SK-N-SH (cell line): ENCODE data around the gene FAM219A. TPM values are rescaled to one million over a fixed set of nuclear protein-coding genes. Genes with fewer than 3 reads are reported as not detected.

Experiments
- CTCF ChIA-PET: fragments of 300-600, 350-600 bp; formaldehyde crosslinking; extraction: SDS; loops from one replicate; lab custom pipeline; 2021; lab: Yijun Ruan, JAX
- POLR2A ChIA-PET: fragments of 350-600 bp; sonication (Branson Sonifier 250); formaldehyde crosslinking; extraction: SDS; loops from one replicate; lab custom pipeline; 2020; ENCODE audit warnings: antibody characterized with exemption, inconsistent platforms; lab: Yijun Ruan, JAX
- DNase-seq: peaks from one replicate; pipeline ENCODE4 v3.0.0; 2012
- H2AFZ ChIP-seq: fragments of 200-600 bp; sonication (generic); 2 replicates; pipeline ENCODE4 v1.8.1; 2016; ENCODE audit warnings: antibody characterized with exemption, mild to moderate bottlenecking, low read depth
- H3F3A ChIP-seq: fragments of 200-600 bp; sonication (generic); replicated peaks from 2 replicates; pipeline ENCODE3; 2016; ENCODE audit warnings: antibody characterized with exemption, mild to moderate bottlenecking; ENCODE audit not compliant: insufficient read depth
- H3K27ac ChIP-seq, 2 experiments: fragments of 200-500 bp in 1 of 2; fragments of 200-600 bp in 1 of 2; sonication (Bioruptor generic) in 1 of 2; sonication (generic), shearing (Covaris generic) in 1 of 2; 2 replicates each; pipeline versions ENCODE4 v1.5.1 to v1.6.1; 2014 to 2016; ENCODE audit warnings: low read depth in 2 of 2, inconsistent platforms in 1 of 2, low read length in 1 of 2, mild to moderate bottlenecking in 1 of 2, mixed read lengths in 1 of 2
- H3K27me3 ChIP-seq: fragments of 200-600 bp; sonication (generic), shearing (Covaris generic); 2 replicates; pipeline ENCODE4 v1.6.1; 2016; ENCODE audit warnings: mixed run types; ENCODE audit not compliant: insufficient read depth
- H3K36me3 ChIP-seq, 2 experiments: fragments of 200-500 bp in 1 of 2; fragments of 200-600 bp in 1 of 2; sonication (Bioruptor generic) in 1 of 2; sonication (generic) in 1 of 2; replicated peaks in 1 of 2; 2 replicates each; pipeline versions ENCODE3 to v1.5.1; 2014 to 2016; ENCODE audit warnings: low read length in 1 of 2, mild to moderate bottlenecking in 1 of 2; ENCODE audit not compliant: insufficient read depth in 2 of 2, control insufficient read depth in 1 of 2
- H3K4me1 ChIP-seq, 2 experiments: fragments of 200-500 bp in 1 of 2; fragments of 200-600 bp in 1 of 2; sonication (Bioruptor generic) in 1 of 2; sonication (generic), shearing (Covaris generic) in 1 of 2; 2 replicates each; pipeline versions ENCODE4 v1.5.1 to v1.6.1; 2014 to 2016; ENCODE audit warnings: low read depth in 1 of 2, low read length in 1 of 2, mixed run types in 1 of 2; ENCODE audit not compliant: insufficient read depth in 2 of 2, control insufficient read depth in 1 of 2
- H3K4me2 ChIP-seq: fragments of 200-600 bp; sonication (generic), shearing (Covaris generic); 2 replicates; pipeline ENCODE4 v1.6.1; 2017; ENCODE audit warnings: mixed run types
- H3K4me3 ChIP-seq, 2 experiments: fragments of 200-500 bp in 1 of 2; fragments of 200-600 bp in 1 of 2; sonication (Bioruptor generic) in 1 of 2; sonication (generic), shearing (Covaris generic) in 1 of 2; 2 replicates each; pipeline versions ENCODE4 v1.5.1 to v1.8.1; 2014 to 2016; ENCODE audit warnings: low read depth in 2 of 2, inconsistent platforms in 1 of 2, low read length in 1 of 2, mild to moderate bottlenecking in 1 of 2, mixed read lengths in 1 of 2, moderate library complexity in 1 of 2
- H3K79me2 ChIP-seq: fragments of 200-600 bp; sonication (generic); 2 replicates; pipeline ENCODE4 v1.8.1; 2017; ENCODE audit warnings: mild to moderate bottlenecking; ENCODE audit not compliant: insufficient read depth
- H3K9ac ChIP-seq: fragments of 200-600 bp; sonication (generic); 2 replicates; pipeline ENCODE4 v1.6.1; 2017; ENCODE audit warnings: mixed run types
- H3K9me2 ChIP-seq: fragments of 200-600 bp; sonication (generic); 2 replicates; pipeline ENCODE4 v1.6.1; 2017; ENCODE audit warnings: mixed run types
- H3K9me3 ChIP-seq: fragments of 200-600 bp; sonication (generic); 2 replicates; pipeline ENCODE4 v1.6.1; 2017; ENCODE audit warnings: mixed run types, mild to moderate bottlenecking, moderate library complexity
- H4K20me1 ChIP-seq: fragments of 200-600 bp; sonication (generic); 2 replicates; pipeline ENCODE4 v1.6.1; 2017; ENCODE audit warnings: mild to moderate bottlenecking, mixed run types; ENCODE audit not compliant: insufficient read depth
- CHD2 ChIP-seq: fragments of 150-350 bp; IDR thresholded peaks from 2 replicates; pipeline ENCODE4 v1.6.1; 2018; ENCODE audit warnings: low read length; ENCODE audit not compliant: partially characterized antibody
- ELF1 ChIP-seq: IDR thresholded peaks from 2 replicates; pipeline ENCODE4 v1.4.0; 2012
- EP300 ChIP-seq, 2 experiments: IDR thresholded peaks; 2 replicates each; pipeline versions ENCODE4 v1.4.0 to v1.6.1; 2012; ENCODE audit warnings: borderline replicate concordance in 1 of 2, low read depth in 1 of 2, low read length in 1 of 2
- FOSL2 ChIP-seq: IDR thresholded peaks from 2 replicates; pipeline ENCODE4 v1.4.0; 2012; ENCODE audit warnings: low read depth, mild to moderate bottlenecking, moderate library complexity, borderline replicate concordance
- FOXM1 ChIP-seq: IDR thresholded peaks from 2 replicates; pipeline ENCODE4 v1.4.0; 2012; ENCODE audit warnings: low read depth, mild to moderate bottlenecking
- GATA2 ChIP-seq: sonication (generic); formaldehyde crosslinking; IDR thresholded peaks from 2 replicates; pipeline ENCODE4 v1.5.0; 2020; ENCODE audit warnings: mild to moderate bottlenecking, missing genetic modification reagents
- MXI1 ChIP-seq: IDR thresholded peaks from 2 replicates; pipeline ENCODE4 v1.6.1; 2012; ENCODE audit warnings: mild to moderate bottlenecking, low read depth, low read length, improper control_type of control experiment
- NFIC ChIP-seq: IDR thresholded peaks from 2 replicates; pipeline ENCODE4 v1.4.0; 2012; ENCODE audit warnings: borderline replicate concordance
- NRF1 ChIP-seq: IDR thresholded peaks from 2 replicates; pipeline ENCODE4 v1.6.1; 2012; ENCODE audit warnings: low read depth, mild to moderate bottlenecking, low read length
- RCOR1 ChIP-seq: fragments of 150-350 bp; IDR thresholded peaks from 2 replicates; pipeline ENCODE4 v1.6.1; 2017; ENCODE audit warnings: antibody characterized with exemption, low read length
- RXRA ChIP-seq: IDR thresholded peaks from 2 replicates; pipeline ENCODE4 v1.4.0; 2012; ENCODE audit warnings: low read depth, mild to moderate bottlenecking, borderline replicate concordance
- SMC3 ChIP-seq: IDR thresholded peaks from 2 replicates; pipeline ENCODE4 v1.6.1; 2012; ENCODE audit warnings: low read depth, low read length, improper control_type of control experiment
- TAF1 ChIP-seq: IDR thresholded peaks from 2 replicates; pipeline ENCODE4 v1.6.1; 2012; ENCODE audit warnings: low read depth, mild to moderate bottlenecking, low read length, moderate library complexity, borderline replicate concordance
- TCF12 ChIP-seq: IDR thresholded peaks from 2 replicates; pipeline ENCODE4 v1.4.0; 2012
- TEAD4 ChIP-seq: IDR thresholded peaks from 2 replicates; pipeline ENCODE4 v1.4.0; 2012; ENCODE audit warnings: mild to moderate bottlenecking, borderline replicate concordance; ENCODE audit not compliant: insufficient read depth
- WGBS: methylation state at CpG from one replicate; pipeline ENCODE4 v1.1.6; 2017; ENCODE audit warnings: low lambda C conversion rate; 5-methylcytosine and 5-hydroxymethylcytosine counted together
- polyA plus RNA-seq, 3 experiments: library from polyadenylated mRNA; depleted of rRNA; stranded (reverse); fragments of >200 nt; gene quantifications; 2 replicates each; pipeline ENCODE4 v1.2.3, GENCODE V29; 2012
- TF ChIP-seq, protein P1 (sequence below): IDR thresholded peaks from 2 replicates; pipeline ENCODE4 v1.4.0; 2012; ENCODE audit warnings: low read depth
- TF ChIP-seq, protein P2 (sequence below): IDR thresholded peaks from 2 replicates; pipeline ENCODE4 v1.4.0; 2012; ENCODE audit warnings: low read depth, borderline replicate concordance
- TF ChIP-seq, protein P3 (sequence below): IDR thresholded peaks from 2 replicates; pipeline ENCODE4 v1.4.0; 2012; ENCODE audit warnings: low read depth, borderline replicate concordance
- TF ChIP-seq, protein P4 (sequence below): IDR thresholded peaks from 2 replicates; pipeline ENCODE4; 2012

Gene FAM219A
- polyA plus RNA-seq, 1 of the 3 experiments (the other 2 are of a cell fraction), result 15.7 TPM

DNA sequence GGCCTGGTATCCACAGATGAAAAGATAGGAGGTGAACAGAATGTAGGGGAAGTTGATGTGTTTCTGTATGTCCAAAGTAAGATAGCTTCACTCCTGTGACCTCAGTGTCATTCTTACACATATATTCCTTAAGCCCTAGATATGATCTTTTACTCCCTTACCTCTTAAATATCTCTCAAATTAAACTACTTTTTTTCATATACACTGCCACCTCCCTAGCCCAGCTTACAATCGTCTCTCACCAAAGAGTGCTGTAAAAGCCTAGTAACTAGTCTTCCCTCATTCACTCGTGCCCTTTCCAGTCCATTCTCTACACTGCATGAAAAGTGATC lies 5.5 kb upstream of the FAM219A start:
- DNase-seq, result no peak
- TF ChIP-seq, protein P1, sequence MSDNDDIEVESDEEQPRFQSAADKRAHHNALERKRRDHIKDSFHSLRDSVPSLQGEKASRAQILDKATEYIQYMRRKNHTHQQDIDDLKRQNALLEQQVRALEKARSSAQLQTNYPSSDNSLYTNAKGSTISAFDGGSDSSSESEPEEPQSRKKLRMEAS, result no peak
- TF ChIP-seq NFIC (no peak), FOXM1 (no peak), TAF1 (no peak), TCF12 (no peak), RCOR1 (no peak), RXRA (no peak), GATA2 (CRISPR knock-in tag) (0 out of 2 replicates have a peak, but pooled peaks have one; percentile 4)
- TF ChIP-seq, protein P2, sequence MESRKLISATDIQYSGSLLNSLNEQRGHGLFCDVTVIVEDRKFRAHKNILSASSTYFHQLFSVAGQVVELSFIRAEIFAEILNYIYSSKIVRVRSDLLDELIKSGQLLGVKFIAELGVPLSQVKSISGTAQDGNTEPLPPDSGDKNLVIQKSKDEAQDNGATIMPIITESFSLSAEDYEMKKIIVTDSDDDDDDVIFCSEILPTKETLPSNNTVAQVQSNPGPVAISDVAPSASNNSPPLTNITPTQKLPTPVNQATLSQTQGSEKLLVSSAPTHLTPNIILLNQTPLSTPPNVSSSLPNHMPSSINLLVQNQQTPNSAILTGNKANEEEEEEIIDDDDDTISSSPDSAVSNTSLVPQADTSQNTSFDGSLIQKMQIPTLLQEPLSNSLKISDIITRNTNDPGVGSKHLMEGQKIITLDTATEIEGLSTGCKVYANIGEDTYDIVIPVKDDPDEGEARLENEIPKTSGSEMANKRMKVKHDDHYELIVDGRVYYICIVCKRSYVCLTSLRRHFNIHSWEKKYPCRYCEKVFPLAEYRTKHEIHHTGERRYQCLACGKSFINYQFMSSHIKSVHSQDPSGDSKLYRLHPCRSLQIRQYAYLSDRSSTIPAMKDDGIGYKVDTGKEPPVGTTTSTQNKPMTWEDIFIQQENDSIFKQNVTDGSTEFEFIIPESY, result no peak
- no peaks in the 10 kb centered on the region for H3K36me3 ChIP-seq
- CTCF ChIA-PET, result interaction anchor here (0.8 to 3.3 kb wide), 7 partner anchors 8 to 127 kb away, joined by 3 to 10 read pairs (median 5); no protein-coding TSS in a partner anchor
- no peaks in the 10 kb centered on the region for H3K9me2 ChIP-seq
- WGBS, result 66% methylated on average over 2 of the region's 2 CpGs
- H3K27me3 ChIP-seq, result no peaks in the 10 kb centered on the region
- no peak overlapping the region for H3K9ac ChIP-seq
- H3K79me2 ChIP-seq, result no peaks in the 10 kb centered on the region
- no peaks in the 10 kb centered on the region; the same call in 1 of the 2 replicates for H4K20me1 ChIP-seq
- H3K4me1 ChIP-seq, result peaks cover 7 to 21% of the 10 kb centered on the region in 2 experiments; a peak in 3 of 4 replicates
- H3K9me3 ChIP-seq, result no peaks in the 10 kb centered on the region
- H3K4me3 ChIP-seq, result no peak overlapping the region
- no peak overlapping the region for H2AFZ ChIP-seq
- H3K4me2 ChIP-seq, result peak overlapping the region; percentile 52; the same call in 1 of the 2 replicates
- H3F3A ChIP-seq, result peaks cover 18% of the 10 kb centered on the region
- H3K27ac ChIP-seq, result peak overlapping the region in 1 of 2 experiments; percentile 60; a peak in 3 of 4 replicates
- POLR2A ChIA-PET, result no interaction called here

DNA sequence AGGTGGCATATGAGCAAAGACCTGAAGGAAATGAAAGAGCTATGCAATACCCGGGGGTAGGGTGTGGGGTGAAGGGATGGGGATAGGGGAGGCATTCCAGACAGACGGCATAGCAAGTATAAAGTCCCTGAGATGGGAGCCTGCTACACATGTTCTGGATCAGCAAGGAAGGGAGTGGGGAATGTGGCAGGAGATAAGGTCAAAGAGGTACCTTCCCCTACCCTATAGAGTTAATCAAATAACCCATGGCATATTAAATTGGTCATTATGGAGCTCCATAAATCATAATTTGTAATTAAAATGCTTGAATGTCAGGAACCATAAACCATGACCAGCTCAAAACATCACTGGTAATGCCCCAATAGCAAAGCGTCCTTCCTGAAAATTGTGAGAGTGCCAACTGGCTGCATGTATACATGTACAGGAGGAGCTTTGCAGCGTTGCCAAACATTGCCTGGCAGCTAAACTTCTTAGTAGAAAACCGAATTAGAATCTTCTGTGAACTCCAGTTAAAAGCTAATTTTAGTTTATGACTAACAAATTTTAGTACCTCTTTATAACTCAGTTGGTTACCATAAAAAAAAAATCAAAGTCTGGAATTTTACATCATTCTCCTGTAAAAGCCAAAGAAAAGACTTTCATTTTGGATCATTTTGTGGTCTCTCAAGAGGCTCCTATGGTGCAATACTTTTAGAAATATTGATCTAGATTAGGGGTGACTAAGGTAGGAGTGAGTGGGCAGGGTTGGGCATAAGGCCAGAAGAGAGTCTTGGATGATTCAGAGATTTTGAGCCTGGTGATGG lies 4.9 kb upstream of the FAM219A start:
- H3K36me3 ChIP-seq, result no peaks in the 10 kb centered on the region
- H3K9me3 ChIP-seq, result no peaks in the 10 kb centered on the region
- no peaks in the 10 kb centered on the region for H3K27me3 ChIP-seq
- 10% methylated on average over 5 of the region's 5 CpGs for WGBS
- peak overlapping the region; percentile 52 for H3K4me2 ChIP-seq
- ChIA-PET POLR2A (no interaction called here), CTCF (interaction anchor here (0.7 to 3.3 kb wide), 11 partner anchors 9 to 211 kb away, joined by 3 to 10 read pairs (median 4); no protein-coding TSS in a partner anchor)
- DNase-seq, result peak; percentile 52
- no peak overlapping the region for H3K9ac ChIP-seq
- peak overlapping the region; percentile 7 to 60; a peak in 3 of 4 replicates for H3K27ac ChIP-seq
- peaks cover 18% of the 10 kb centered on the region for H3F3A ChIP-seq
- no peaks in the 10 kb centered on the region; the same call in 1 of the 2 replicates for H4K20me1 ChIP-seq
- H3K4me1 ChIP-seq, result peaks cover 7 to 23% of the 10 kb centered on the region in 2 experiments; a peak in 3 of 4 replicates
- H3K4me3 ChIP-seq, result 0 out of 4 replicates have a peak overlapping the region, but pooled peaks of 1 of the 2 experiments have one; percentile 1
- H3K79me2 ChIP-seq, result no peaks in the 10 kb centered on the region
- no peaks in the 10 kb centered on the region for H3K9me2 ChIP-seq
- H2AFZ ChIP-seq, result no peak overlapping the region
- TF ChIP-seq, protein P3, sequence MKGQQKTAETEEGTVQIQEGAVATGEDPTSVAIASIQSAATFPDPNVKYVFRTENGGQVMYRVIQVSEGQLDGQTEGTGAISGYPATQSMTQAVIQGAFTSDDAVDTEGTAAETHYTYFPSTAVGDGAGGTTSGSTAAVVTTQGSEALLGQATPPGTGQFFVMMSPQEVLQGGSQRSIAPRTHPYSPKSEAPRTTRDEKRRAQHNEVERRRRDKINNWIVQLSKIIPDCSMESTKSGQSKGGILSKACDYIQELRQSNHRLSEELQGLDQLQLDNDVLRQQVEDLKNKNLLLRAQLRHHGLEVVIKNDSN, result no peak
- peak; percentile 48; the same call in 1 of the 2 replicates for TF ChIP-seq RXRA
- TF ChIP-seq SMC3, result no peak
- no peak for TF ChIP-seq ELF1
- peak; percentile 22 to 40; a peak in 2 of 4 replicates for TF ChIP-seq EP300 (IDR thresholded peaks at IDR 0.05; ENCODE audit: borderline replicate concordance in 1 of 2, low read depth in 1 of 2, low read length in 1 of 2)
- TF ChIP-seq, protein P4, sequence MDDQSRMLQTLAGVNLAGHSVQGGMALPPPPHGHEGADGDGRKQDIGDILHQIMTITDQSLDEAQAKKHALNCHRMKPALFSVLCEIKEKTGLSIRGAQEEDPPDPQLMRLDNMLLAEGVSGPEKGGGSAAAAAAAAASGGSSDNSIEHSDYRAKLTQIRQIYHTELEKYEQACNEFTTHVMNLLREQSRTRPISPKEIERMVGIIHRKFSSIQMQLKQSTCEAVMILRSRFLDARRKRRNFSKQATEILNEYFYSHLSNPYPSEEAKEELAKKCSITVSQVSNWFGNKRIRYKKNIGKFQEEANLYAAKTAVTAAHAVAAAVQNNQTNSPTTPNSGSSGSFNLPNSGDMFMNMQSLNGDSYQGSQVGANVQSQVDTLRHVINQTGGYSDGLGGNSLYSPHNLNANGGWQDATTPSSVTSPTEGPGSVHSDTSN, result peak; percentile 75
- no peak for TF ChIP-seq NRF1
- peak; percentile 19; the same call in 1 of the 2 replicates for TF ChIP-seq GATA2 (CRISPR knock-in tag)
- TF ChIP-seq NFIC, result peak; percentile 89
- TF ChIP-seq, protein P2, result 0 out of 2 replicates have a peak, but pooled peaks have one; percentile 52
- TF ChIP-seq MXI1, result no peak
- TF ChIP-seq TEAD4, result 0 out of 2 replicates have a peak, but pooled peaks have one; percentile 43
- peak; percentile 85 for TF ChIP-seq FOSL2
- TF ChIP-seq TCF12, result peak; percentile 71
- no peak for TF ChIP-seq CHD2
